ENCODE measurements around the gene PRKG1.

GRCh38 chr10:51270936-51271530 lies 196.7 kb downstream of the PRKG1 start:
- TF ChIP-seq POLR2A (IDR thresholded peaks at IDR 0.05), result no peak
- TF ChIP-seq POLR2AphosphoS5 (IDR thresholded peaks at IDR 0.05; ENCODE audit: insufficient read depth in 1 of 2, low read depth in 1 of 2), result no peak
